ENCODE measurements around the gene ERV3-1.
"Not testable (repeated sequence)": the region's sequence is repeated elsewhere in the genome, so short reads cannot be mapped to it uniquely, and the experiment has no call there.

GRCh38 chr7:65035469-65035868, 29.0 kb upstream of the ERV3-1 start:
- TF ChIP-seq CTCF (IDR thresholded peaks at IDR 0.05 in 2 of 3, conservative IDR thresholded peaks at IDR 0.05 in 1 of 3; ENCODE audit: borderline replicate concordance in 1 of 3, insufficient read depth in 1 of 3, low read depth in 2 of 3, low read length in 2 of 3); MAX (IDR thresholded peaks at IDR 0.05); POLR2A (IDR thresholded peaks at IDR 0.05; ENCODE audit: borderline replicate concordance, extremely low read depth, insufficient read depth, insufficient read length); EZH2phosphoT487 (IDR thresholded peaks at IDR 0.05; ENCODE audit: borderline replicate concordance); EZH2 (IDR thresholded peaks at IDR 0.05); SRF (IDR thresholded peaks at IDR 0.05; ENCODE audit: low read depth); POLR2AphosphoS5 (IDR thresholded peaks at IDR 0.05; ENCODE audit: low read depth, low read length); CEBPB (IDR thresholded peaks at IDR 0.05; ENCODE audit: low read depth); SIN3A (IDR thresholded peaks at IDR 0.05; ENCODE audit: low read depth); SP1 (IDR thresholded peaks at IDR 0.05; ENCODE audit: low read depth): not testable (repeated sequence)

Data from HCT116 (cell line).